ENCODE data around the gene CYP1A2. TPM values are rescaled to one million over a fixed set of nuclear protein-coding genes. Genes with fewer than 3 reads are reported as not detected.

The CYP1A2 gene
- total and polyA plus RNA-seq, 9 donors: 0.23 TPM; not detected in 8

DNA sequence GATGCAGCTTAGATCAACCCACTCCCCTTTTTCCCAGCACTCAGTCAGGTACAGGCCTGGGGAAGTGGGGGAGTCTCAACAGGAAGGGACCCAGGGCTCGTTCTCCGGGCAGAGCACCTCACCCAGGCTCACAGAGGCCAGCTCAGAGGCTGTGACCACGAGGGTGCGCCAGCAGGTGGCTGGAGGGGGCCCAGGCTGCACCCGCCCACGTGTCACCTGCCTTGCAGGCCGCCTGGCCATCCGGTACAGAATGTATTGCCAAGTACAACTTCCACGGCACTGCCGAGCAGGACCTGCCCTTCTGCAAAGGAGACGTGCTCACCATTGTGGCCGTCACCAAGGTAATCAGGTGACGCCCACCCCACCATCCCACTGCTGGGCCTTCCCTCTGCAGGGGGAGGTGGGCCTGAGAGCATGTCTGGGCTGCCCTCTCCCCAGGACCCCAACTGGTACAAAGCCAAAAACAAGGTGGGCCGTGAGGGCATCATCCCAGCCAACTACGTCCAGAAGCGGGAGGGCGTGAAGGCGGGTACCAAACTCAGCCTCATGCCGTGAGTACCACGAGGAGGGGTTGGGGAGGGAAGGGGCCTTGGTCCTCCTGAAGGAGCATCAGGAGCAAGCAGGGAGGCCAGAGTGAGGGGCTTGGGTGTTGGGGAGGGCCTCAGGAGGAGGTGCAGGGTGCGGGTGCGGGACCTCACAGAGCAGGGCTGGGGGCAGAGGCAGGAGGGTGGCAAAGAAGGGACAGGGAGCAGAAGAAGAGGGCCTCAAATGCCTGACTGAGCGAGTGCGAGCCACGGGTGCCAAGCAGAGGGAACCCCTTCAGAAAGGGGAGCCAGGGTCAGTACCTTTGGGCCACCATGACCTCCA lies 50.0 kb downstream of the CYP1A2 start:
- Histone ChIP-seq H3K27ac (no peak overlapping the region), H3K4me1 (ENCODE audit: insufficient read depth) (no peaks in the 10 kb centered on the region), H3K27me3 (no peaks in the 10 kb centered on the region), H3K36me3 (no peaks in the 10 kb centered on the region), H3K9me3 (no peaks in the 10 kb centered on the region), H3K4me3 (no peak overlapping the region)
- TF ChIP-seq EP300 (IDR thresholded peaks at IDR 0.05) (no peak), CTCF (IDR thresholded peaks at IDR 0.05) (no peak), POLR2A (IDR thresholded peaks at IDR 0.05) (no peak)
- no peak for DNase-seq
- WGBS, 3 donors: 83 to 86% (median 85%) methylated on average over 17 to 25 of the region's 25 CpGs
- intact Hi-C loops (cut with DNase I): no loop called here

- no peaks in the 10 kb centered on the region for H3K36me3 ChIP-seq
- H3K4me3 ChIP-seq: no peak overlapping the region
- no peak for TF ChIP-seq CTCF (IDR thresholded peaks at IDR 0.05)
- TF ChIP-seq EP300 (IDR thresholded peaks at IDR 0.05): no peak
- TF ChIP-seq POLR2A (IDR thresholded peaks at IDR 0.05): no peak
- intact Hi-C loops (cut with DNase I): no loop called here
- DNase-seq: no peak
- no peak overlapping the region for H3K27ac ChIP-seq
- H3K4me1 ChIP-seq (ENCODE audit: insufficient read depth): no peaks in the 10 kb centered on the region
- WGBS, 3 donors: 81 to 87% (median 84%) methylated on average over 15 to 16 of the region's 16 CpGs
- H3K9me3 ChIP-seq: no peaks in the 10 kb centered on the region
- H3K27me3 ChIP-seq: no peaks in the 10 kb centered on the region
These were observed 50.7 kb downstream of the CYP1A2 start for GRCh38 chr15:74799255-74799855.

DNA sequence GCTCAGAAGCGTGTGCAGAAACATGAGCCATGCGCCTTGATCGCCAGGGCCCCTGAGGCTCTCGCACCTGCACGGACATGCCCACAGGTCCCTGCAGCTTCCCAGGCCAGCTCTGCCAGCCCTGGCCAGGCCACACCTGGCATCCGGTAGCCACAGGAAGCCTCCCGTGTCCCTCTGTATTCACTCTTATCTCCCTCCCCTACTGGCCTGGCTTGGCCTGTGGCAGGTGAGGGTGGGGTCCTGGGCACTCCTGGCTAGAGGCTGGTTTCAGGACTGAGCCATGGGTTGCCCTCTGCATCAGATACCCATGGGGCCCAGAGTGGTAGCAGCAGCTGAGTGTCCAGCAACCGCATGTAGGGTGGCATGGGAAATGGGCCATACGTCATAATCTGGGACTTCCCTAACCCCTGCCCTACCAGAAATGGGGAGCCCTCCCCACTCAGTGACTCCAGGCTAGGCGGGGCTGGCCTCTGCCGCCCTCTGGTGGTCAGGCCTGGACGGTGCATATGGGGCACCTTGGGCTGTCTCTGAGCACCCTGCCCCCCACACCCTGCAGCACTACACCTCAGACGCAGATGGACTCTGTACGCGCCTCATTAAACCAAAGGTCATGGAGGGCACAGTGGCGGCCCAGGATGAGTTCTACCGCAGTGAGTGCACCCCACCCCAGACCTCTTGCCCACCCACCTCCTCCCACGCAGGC lies 51.4 kb downstream of the CYP1A2 start:
- intact Hi-C loops (cut with DNase I): no loop called here
- Histone ChIP-seq H3K4me3 (no peak overlapping the region), H3K27ac (no peak overlapping the region), H3K4me1 (ENCODE audit: insufficient read depth) (no peaks in the 10 kb centered on the region), H3K9me3 (no peaks in the 10 kb centered on the region), H3K27me3 (no peaks in the 10 kb centered on the region), H3K36me3 (no peaks in the 10 kb centered on the region)
- TF ChIP-seq POLR2A (IDR thresholded peaks at IDR 0.05): no peak
- peak; percentile 60 to 68 (median 68) for TF ChIP-seq CTCF (IDR thresholded peaks at IDR 0.05)
- WGBS, 3 donors: 66 to 68% (median 66%) methylated on average over 14 to 18 of the region's 18 CpGs
- peak in 4 of 5 donors; percentile 59 to 75 (median 66) for DNase-seq

GRCh38 chr15:74800559-74801094 lies 52.0 kb downstream of the CYP1A2 start:
- no peak overlapping the region for H3K27ac ChIP-seq
- H3K4me3 ChIP-seq: no peak overlapping the region
- H3K36me3 ChIP-seq: no peaks in the 10 kb centered on the region
- H3K4me1 ChIP-seq (ENCODE audit: insufficient read depth): no peaks in the 10 kb centered on the region
- H3K9me3 ChIP-seq: no peaks in the 10 kb centered on the region
- TF ChIP-seq CTCF (IDR thresholded peaks at IDR 0.05): no peak
- H3K27me3 ChIP-seq: no peaks in the 10 kb centered on the region
- 84 to 87% (median 85%) methylated on average over 19 to 20 of the region's 20 CpGs for WGBS, 3 donors
- DNase-seq: no peak
- intact Hi-C loops (cut with DNase I): no loop called here

Measured in ovary (tissue), 9 donors.